Measurements from ENCODE around the gene ANO10. TPM values are rescaled to one million over a fixed set of nuclear protein-coding genes. Genes with fewer than 3 reads are reported as not detected.

The ANO10 gene
- total RNA-seq, 1 experiment from 2014 or later = 23.7 TPM

- Histone ChIP-seq H3K4me1 (ENCODE audit: insufficient read depth, low read length) (no peaks in the 10 kb centered on the region), H3K9me2 (replicated peaks; ENCODE audit: low read length) (no peaks in the 10 kb centered on the region), H3K9ac (ENCODE audit: low read length) (no peak overlapping the region), H3K27me3 (ENCODE audit: low read length) (no peaks in the 10 kb centered on the region), H3K36me3 (ENCODE audit: low read depth, low read length) (peaks cover 81% of the 10 kb centered on the region), H4K20me1 (ENCODE audit: low read length) (no peaks in the 10 kb centered on the region), H3K27ac (ENCODE audit: low read length) (no peak overlapping the region), H3K4me3 (ENCODE audit: low read length) (no peak overlapping the region), H3F3A (ENCODE audit: low read length, unreplicated experiment) (peaks cover 4% of the 10 kb centered on the region), H2AFZ (ENCODE audit: low read length) (no peak overlapping the region), H3K9me3 (ENCODE audit: low read length) (peaks cover 11% of the 10 kb centered on the region), H3K4me2 (ENCODE audit: low read length) (no peak overlapping the region), H3K79me2 (ENCODE audit: low read length) (peaks cover 6% of the 10 kb centered on the region; the same call in 1 of the 2 replicates)
- CTCF ChIA-PET = interaction anchor here (0.7 kb wide), 1 partner anchor 162 kb away, joined by 3 read pairs; no protein-coding TSS in a partner anchor
- no peak for DNase-seq
- no peak for ATAC-seq
- TF ChIP-seq EZH2 (IDR thresholded peaks at IDR 0.05; ENCODE audit: low read length, unreplicated experiment) = no peak
- TF ChIP-seq CTCF (conservative IDR thresholded peaks at IDR 0.05; ENCODE audit: low read depth, low read length) = no peak
- no peak for TF ChIP-seq EZH2phosphoT487 (IDR thresholded peaks at IDR 0.05; ENCODE audit: borderline replicate concordance, low read length)
- intact Hi-C loops (cut with micrococcal nuclease) = no loop called here
- POLR2A ChIA-PET (ENCODE audit: unreplicated experiment) = no interaction called here
- BruUV-seq (replicated peaks) = no TSS peak
Measured at GRCh38 chr3:43341788-43342187, 280.0 kb downstream of the ANO10 start.

- intact Hi-C loops (cut with micrococcal nuclease) = no loop called here
- POLR2A ChIA-PET (ENCODE audit: unreplicated experiment) = no interaction called here
- TF ChIP-seq CTCF (conservative IDR thresholded peaks at IDR 0.05; ENCODE audit: low read depth, low read length) = no peak
- TF ChIP-seq EZH2 (IDR thresholded peaks at IDR 0.05; ENCODE audit: low read length, unreplicated experiment) = no peak
- TF ChIP-seq EZH2phosphoT487 (IDR thresholded peaks at IDR 0.05; ENCODE audit: borderline replicate concordance, low read length) = no peak
Measured at GRCh38 chr3:43340403-43340802, 281.4 kb downstream of the ANO10 start.

GRCh38 chr3:43338295-43338694 lies 283.5 kb downstream of the ANO10 start:
- H3K4me1 ChIP-seq (ENCODE audit: insufficient read depth, low read length) = no peaks in the 10 kb centered on the region
- ATAC-seq (no peak), DNase-seq (no peak)
- H3K9me2 ChIP-seq (replicated peaks; ENCODE audit: low read length) = no peaks in the 10 kb centered on the region
- no peak overlapping the region for H3K4me3 ChIP-seq (ENCODE audit: low read length)
- no peak overlapping the region for H3K4me2 ChIP-seq (ENCODE audit: low read length)
- H3K36me3 ChIP-seq (ENCODE audit: low read depth, low read length) = peaks cover 81% of the 10 kb centered on the region
- H3F3A ChIP-seq (ENCODE audit: low read length, unreplicated experiment) = peaks cover 4% of the 10 kb centered on the region
- H3K27me3 ChIP-seq (ENCODE audit: low read length) = no peaks in the 10 kb centered on the region
- H3K79me2 ChIP-seq (ENCODE audit: low read length) = peaks cover 6% of the 10 kb centered on the region; the same call in 1 of the 2 replicates
- H3K9ac ChIP-seq (ENCODE audit: low read length) = no peak overlapping the region
- H2AFZ ChIP-seq (ENCODE audit: low read length) = no peak overlapping the region
- POLR2A ChIA-PET (ENCODE audit: unreplicated experiment) = no interaction called here
- intact Hi-C loops (cut with micrococcal nuclease) = no loop called here
- H4K20me1 ChIP-seq (ENCODE audit: low read length) = no peaks in the 10 kb centered on the region
- CTCF ChIA-PET = no interaction called here
- H3K9me3 ChIP-seq (ENCODE audit: low read length) = peaks cover 11% of the 10 kb centered on the region
- TF ChIP-seq EZH2 (IDR thresholded peaks at IDR 0.05; ENCODE audit: low read length, unreplicated experiment) = no peak
- no peak for TF ChIP-seq CTCF (conservative IDR thresholded peaks at IDR 0.05; ENCODE audit: low read depth, low read length)
- no peak for TF ChIP-seq EZH2phosphoT487 (IDR thresholded peaks at IDR 0.05; ENCODE audit: borderline replicate concordance, low read length)
- no peak overlapping the region for H3K27ac ChIP-seq (ENCODE audit: low read length)
- no TSS peak for BruUV-seq (replicated peaks)

More at GRCh38 chr3:43340403-43340802, 281.4 kb downstream of the ANO10 start:
- H3K27me3 ChIP-seq (ENCODE audit: low read length) = no peaks in the 10 kb centered on the region
- H3K9me2 ChIP-seq (replicated peaks; ENCODE audit: low read length) = no peaks in the 10 kb centered on the region
- no peak for DNase-seq
- no peak overlapping the region for H2AFZ ChIP-seq (ENCODE audit: low read length)
- H4K20me1 ChIP-seq (ENCODE audit: low read length) = no peaks in the 10 kb centered on the region
- peaks cover 85% of the 10 kb centered on the region for H3K36me3 ChIP-seq (ENCODE audit: low read depth, low read length)
- H3K9ac ChIP-seq (ENCODE audit: low read length) = no peak overlapping the region
- H3F3A ChIP-seq (ENCODE audit: low read length, unreplicated experiment) = peaks cover 4% of the 10 kb centered on the region
- no peak overlapping the region for H3K27ac ChIP-seq (ENCODE audit: low read length)
- no peak overlapping the region for H3K4me2 ChIP-seq (ENCODE audit: low read length)
- H3K9me3 ChIP-seq (ENCODE audit: low read length) = peaks cover 11% of the 10 kb centered on the region
- no peaks in the 10 kb centered on the region for H3K4me1 ChIP-seq (ENCODE audit: insufficient read depth, low read length)
- peaks cover 6% of the 10 kb centered on the region; the same call in 1 of the 2 replicates for H3K79me2 ChIP-seq (ENCODE audit: low read length)
- no TSS peak for BruUV-seq (replicated peaks)
- H3K4me3 ChIP-seq (ENCODE audit: low read length) = no peak overlapping the region
- CTCF ChIA-PET = no interaction called here
- no peak for ATAC-seq
